CD4-positive, alpha-beta T cell treated with Interleukin-21 for 1 hour (primary cell): ENCODE data around the gene SLIT3.
"Not testable (repeated sequence)": the region's sequence is repeated elsewhere in the genome, so short reads cannot be mapped to it uniquely, and the experiment has no call there.

Experiments used
- DNase-seq: peaks from one replicate; pipeline ENCODE4 v3.0.0-alpha.2; 2020

SLIT3 gene

DNA sequence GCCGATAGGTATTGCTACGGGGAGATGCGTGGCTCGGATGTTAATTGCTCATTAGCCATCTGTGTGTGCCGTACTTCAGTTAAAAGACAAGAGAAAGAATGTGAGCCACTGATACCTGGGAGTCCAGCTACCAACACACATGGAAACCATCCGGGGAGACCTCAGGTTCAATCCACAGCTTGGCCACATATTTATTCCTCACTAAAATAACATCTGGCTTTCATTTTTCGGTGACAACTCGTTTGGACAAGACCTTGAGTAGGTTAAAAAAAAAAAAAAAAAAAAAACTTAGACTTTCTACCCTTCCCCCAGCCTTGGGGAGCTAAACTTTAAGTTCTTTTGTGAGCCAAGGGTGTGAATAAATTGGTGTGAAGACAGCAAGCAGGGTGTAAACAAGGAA is 84.1 kb downstream of the SLIT3 start:
- no peak for DNase-seq

DNA sequence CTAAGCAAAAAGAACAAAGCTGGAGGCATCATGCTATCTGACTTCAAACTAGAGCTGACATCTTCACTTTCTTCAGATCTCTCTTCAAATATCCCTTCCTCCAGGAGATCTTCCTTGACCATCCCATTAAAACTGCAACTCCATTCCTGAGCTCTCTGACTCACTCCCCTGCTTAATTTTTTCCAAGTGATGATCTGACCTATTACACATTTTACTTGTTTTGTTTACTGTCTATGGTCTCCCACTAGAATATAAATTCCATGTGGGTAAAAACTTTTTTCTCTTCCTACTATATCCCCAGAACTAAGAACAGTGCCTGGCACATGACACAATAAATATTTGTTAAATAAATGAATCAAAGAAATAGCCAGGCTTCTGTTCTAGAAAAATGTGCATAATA is 87.5 kb downstream of the SLIT3 start:
- DNase-seq = no peak

DNA sequence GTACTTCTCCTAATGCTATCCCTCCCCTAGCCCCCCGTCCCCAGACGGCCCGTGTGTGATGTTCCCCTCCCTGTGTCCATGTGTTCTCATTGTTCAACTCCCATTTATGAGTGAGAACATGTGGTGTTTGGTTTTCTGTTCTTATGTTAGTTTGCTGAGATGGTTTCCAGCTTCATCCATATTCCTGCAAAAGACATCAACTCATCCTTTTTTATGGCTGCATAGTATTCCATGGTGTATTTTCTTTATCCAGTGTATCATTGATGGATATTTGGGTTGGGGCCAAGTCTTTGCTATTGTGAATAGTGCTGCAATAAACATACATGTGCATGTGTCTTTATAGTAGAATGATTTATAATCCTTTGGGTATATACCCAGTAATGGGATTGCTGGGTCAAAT is 89.2 kb downstream of the SLIT3 start:
- DNase-seq = not testable (repeated sequence)

DNA sequence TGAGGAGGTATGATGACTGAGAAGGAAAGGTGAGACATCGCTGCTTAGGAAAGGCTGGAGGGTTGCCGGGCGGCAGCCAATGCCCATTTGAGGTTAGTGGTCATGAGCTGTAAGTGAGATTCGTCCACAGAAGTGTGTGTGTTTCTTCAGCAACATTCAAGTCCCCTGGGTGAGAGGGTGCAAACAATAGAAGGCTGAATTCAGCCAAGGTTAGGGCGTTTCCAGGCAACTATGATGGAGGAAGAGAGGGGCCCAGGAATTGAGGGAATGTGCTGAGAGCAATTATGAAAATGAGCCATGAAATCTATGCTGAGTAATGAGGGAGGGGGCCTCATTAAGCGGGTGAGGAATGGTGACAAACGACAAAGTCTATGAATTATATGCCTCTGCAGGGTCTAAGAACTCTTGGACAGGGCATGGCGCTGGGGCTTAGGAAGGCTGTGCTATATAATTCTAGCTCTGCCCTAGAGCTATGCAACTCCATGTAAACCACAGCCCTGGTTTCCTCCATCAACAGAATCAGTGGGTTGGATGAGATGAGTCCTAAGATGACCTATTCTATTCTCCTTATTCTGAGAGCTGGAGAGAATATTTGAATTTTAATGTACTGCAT is 96.0 kb downstream of the SLIT3 start:
- DNase-seq = no peak

- DNase-seq = no peak
Observed at GRCh38 chr5:169202969-169203368, 98.0 kb downstream of the SLIT3 start.

- DNase-seq = no peak
Observed at GRCh38 chr5:169201597-169201996, 99.3 kb downstream of the SLIT3 start.

GRCh38 chr5:169200125-169200778 is 100.7 kb downstream of the SLIT3 start:
- no peak for DNase-seq

DNA sequence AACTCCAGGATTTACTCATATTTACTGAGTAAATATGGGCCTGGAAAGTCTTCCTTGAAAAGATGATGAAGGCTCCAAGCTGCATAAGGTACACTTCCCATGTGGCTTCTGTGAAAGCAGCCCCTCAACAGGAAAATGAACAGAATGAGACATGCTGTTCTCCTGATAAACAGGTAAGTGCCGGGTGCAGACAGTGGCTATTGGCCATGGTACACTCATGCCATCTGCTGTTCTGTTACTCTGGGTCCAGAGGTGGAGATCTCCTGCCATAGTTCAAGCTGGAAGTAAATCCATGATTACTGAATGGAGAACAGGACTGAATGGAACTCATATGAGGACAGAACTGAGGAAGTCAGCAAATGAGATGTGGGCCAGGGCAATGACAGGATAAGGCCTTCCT is 103.6 kb downstream of the SLIT3 start:
- DNase-seq = no peak

DNA sequence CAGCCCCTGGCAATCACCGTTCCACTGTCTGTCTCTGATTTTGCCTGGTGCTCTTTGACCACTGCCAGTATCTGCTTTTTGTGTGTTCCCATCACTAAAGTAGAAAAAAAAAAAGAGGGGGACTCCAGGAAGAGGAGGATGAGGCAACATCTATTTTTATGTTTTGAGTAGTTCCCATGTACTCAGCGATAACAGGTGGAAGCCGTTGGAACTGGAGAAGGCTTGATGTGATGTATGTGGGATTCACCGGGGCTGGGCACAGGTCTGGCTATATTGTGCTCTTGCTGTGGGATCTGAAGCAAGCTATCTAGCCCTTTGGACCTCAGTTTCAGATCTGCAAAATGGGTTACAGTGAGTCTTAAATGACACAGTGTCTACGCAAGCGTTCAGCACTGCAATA is 104.9 kb downstream of the SLIT3 start:
- DNase-seq = no peak

DNA sequence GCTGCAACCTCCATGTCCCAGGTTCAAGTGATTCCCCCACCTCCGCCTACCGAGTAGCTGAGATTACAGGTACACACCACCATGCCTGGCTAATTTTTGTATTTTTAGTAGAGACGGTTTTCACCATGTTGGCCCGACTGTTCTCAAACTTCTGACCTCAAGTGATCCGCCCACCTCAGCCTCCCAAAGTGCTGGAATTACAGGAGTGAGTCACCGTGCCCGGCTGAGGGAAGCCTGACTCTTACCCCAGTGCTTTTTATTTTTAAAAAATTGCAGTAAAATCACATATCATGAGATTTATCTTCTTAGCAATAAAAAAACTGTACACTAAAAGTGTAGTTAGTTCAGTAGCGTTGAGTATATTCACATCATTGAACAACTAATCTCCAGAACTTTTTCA is 105.3 kb downstream of the SLIT3 start:
- DNase-seq = no peak

GRCh38 chr5:169192536-169192935 is 108.4 kb downstream of the SLIT3 start:
- no peak for DNase-seq

DNA sequence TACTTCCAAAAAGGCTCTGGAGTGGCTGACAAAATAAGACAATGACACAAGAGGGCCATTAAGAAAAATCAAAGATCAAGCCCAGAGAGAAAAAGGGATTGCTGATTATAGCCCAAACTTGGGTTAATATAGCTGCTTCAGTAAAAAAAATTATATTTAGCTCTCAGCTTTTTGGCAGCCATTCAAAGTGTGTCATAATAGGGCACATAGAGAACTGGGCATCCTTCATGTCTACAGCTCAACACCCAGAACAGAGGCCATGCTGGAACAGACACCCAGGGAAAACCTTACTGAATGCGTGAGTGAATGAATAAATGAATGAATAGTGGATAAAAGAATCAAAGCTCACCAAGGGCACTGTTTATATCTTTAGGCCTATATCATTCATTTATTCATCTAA is 110.1 kb downstream of the SLIT3 start:
- no peak for DNase-seq

GRCh38 chr5:169185626-169186025 is 115.3 kb downstream of the SLIT3 start:
- DNase-seq = no peak

DNA sequence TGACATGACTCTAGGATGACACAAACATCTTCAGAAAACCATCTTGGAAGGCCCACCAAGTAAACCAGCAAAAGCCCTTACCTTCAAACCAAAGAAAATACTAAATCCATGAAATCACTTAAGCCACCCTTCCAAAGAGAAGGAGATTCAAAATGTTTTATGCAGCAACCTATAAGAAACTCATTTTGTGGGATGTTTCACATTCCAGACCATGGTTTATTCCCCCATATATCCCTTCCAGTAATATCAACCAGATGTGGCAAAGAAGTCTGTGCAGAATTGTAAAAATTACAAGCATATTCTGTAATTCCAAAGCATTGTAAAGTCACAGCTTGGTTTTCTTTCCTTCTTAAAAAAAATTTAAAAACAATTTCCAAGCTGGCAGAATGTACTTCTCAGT is 117.4 kb downstream of the SLIT3 start:
- DNase-seq = no peak

- DNase-seq = no peak
Observed at GRCh38 chr5:169182797-169183196, 118.1 kb downstream of the SLIT3 start.

DNA sequence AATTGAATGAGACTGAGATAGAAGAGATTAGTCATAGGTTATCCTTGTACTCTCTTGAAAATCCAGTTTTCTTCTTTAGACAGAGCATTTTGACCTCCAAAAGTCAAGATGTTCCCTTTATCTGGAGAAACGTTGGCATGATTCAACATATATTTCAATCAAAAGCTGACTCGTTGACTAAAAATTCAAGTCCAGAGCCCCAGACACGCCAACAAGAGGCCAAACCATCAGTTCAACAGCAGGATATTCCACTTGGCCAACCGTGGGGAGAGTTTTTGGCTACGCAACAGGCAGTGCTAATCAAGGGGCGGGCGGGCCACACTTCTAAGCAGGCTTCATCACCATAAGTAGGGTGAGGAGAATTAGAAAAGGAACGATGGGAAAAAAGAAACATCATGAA is 119.1 kb downstream of the SLIT3 start:
- no peak for DNase-seq

DNA sequence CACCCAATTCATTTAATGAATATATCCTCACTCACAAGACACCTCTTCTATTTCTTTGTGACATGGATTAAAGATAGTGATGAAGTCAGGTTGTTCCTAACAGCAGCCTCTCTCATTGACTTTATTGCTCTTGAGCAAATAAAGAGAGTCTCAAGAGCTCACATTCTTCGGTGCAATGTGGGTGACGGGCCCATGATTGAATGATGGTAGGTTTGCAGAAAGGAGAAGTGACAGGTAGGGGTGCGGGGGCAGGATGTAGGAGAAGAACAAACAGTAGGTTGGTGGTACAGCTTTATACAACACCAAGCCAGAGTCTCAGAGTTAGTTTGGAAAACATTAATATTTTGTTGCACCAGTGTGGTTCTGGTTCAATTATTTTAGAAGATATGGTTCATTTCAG is 122.2 kb downstream of the SLIT3 start:
- no peak for DNase-seq

DNA sequence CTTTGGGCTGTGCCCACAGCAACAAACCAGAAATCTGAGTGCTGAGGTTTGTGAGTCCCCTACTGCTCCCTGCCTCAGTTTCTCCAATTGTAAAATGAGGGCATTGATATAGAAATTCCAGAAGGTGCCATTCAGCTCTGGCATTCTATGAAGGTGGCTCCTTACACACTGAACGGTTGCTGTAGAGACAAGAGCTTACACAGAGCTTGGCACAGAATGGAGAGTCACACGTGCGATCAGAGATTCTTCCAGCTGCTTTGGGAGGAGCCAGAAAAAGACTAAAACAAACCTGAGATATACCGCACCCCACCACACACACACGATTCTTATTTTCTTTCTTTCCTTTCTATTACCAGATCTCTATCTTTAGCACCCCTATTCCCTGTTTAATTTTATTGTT is 122.7 kb downstream of the SLIT3 start:
- DNase-seq = no peak

- DNase-seq = no peak
Observed at GRCh38 chr5:169176709-169177694, 123.9 kb downstream of the SLIT3 start.

DNA sequence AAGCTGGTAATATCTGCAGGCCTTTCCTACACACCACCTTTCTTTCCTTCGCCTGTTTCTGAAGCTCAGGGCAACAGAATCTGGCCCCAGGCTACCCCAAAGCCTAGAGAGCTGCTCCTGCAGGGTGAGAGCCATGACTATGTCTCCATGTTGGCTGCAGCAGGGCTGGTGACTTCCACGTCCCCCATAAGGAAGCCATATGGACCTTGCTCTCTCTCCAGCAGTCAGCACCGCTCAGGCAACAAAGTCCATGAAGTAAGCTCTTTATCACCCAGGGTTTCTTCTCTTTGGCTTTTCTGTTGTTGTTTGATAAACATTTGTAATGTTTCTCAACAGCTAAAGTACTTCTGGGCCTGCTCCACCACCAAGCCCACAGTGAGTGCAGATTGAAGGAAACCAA is 125.2 kb downstream of the SLIT3 start:
- no peak for DNase-seq

- DNase-seq = no peak
Observed at GRCh38 chr5:169174923-169175322, 126.0 kb downstream of the SLIT3 start.

DNA sequence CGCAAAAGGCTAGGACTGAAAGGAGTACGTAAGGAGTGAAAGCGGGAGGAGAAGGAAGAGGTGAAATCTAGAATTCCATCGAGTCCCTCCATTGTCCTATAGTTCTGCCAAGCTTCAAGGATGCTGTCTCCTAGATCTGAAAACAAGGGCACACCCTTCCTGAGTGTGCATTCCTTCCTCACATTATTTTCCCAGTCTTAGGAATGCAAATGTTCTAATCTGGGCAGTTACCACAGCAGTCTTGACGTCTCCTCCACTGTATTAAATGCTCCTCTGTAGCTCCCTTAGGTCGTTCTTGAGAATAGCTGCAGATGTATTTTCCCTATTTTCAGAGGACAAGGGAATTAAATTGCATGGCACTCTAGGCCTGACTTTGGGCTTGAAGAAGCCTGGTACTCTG is 127.6 kb downstream of the SLIT3 start:
- DNase-seq = no peak

DNA sequence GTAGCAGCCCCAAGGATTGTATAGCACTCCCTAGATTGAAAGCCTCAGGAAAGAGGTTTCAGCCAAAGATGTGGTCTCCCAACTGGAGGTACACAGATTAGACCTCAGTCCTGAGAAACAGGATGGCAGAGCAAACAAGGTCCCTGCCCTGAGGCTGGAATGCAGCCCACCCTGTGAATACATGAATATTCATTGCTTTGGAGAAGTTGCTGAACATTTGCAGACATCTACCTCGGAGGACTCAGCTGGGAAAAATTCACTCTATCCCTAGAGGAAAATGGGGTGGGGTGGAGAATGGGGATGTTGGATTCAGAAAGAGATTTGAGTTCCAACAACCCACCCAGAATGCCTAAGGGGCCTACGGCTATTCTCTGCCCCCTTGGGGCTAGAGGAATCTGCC is 129.4 kb downstream of the SLIT3 start:
- DNase-seq = no peak

GRCh38 chr5:169169783-169170182 is 131.2 kb downstream of the SLIT3 start:
- DNase-seq = no peak
